ENCODE measurements around the gene GPX7.

- no peak for TF ChIP-seq CTCF (IDR thresholded peaks at IDR 0.05)
- TF ChIP-seq ZFX (IDR thresholded peaks at IDR 0.05; ENCODE audit: borderline replicate concordance) = no peak
These were observed 34.2 kb upstream of the GPX7 start for GRCh38 chr1:52567943-52568342.
